ENCODE results near the gene IRF2BP2.

The IRF2BP2 gene

DNA sequence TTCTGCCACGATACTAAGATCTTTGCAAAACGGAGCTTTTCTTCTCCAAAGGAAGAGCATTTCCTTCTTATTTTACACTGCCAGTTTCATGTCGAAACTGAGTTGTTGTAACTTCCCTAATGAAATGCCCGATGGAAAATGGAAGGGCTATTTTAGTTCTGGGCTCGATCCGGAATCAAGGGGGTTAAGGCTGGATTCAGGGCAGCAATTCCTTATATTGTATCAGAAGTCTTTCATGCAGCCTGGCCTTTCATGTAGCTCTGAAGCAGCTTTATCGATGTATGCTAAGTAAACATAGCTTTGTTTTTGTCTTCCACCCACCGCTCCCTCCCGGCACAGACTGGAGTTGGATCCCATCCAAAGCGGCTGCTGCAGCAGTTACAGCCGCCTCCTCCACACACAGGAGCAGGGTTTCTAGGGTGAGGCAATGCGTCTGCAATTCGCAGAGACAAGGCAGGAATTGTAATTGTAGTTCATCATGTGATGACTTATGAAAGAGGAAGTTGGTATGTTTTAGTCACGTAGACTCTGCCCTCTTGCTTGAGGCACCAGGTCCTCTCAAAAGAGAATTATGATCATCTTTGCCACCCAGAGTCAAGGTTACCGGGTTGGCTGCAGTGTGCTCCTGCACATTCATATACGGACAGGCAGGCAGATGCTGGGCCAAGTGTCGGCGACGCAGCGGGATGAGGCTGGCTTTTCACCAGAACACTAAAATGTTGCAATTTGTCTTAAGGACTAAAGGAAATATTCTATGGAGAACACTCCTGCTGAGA lies 2.6 kb upstream of the IRF2BP2 start:
- FAIRE-seq, result peak; percentile 33

GRCh38 chr1:234611847-234612351 lies 1.9 kb upstream of the IRF2BP2 start:
- no peak for FAIRE-seq

DNA sequence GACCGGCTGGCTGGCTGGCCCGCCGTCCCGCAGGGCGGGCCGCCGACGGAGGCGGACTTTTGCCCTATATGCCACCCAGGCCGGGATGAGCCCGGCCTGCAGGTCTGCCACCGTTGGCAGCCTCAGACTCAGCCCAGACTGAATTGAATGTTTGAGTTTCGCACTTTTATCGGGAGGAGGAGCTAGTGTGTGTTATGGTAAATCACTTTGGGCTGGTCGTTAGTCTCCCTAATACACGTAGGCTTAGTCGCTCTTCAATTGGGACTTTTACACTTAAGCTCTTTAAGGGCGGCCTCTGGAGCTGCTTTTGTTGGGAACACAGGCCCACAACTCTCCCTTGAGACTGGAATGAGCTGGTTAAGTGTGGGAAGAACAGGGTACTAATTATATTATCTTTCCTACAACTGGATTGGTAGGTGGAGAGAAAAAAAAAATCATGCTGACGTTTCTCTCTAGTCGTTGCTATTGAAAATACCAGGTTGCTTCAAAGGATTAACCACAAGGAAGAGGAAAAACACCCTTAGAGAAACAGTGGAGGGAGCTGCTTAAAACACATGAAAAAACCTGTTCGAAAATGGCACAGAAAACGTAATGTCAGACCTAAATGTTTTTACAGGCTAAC lies 1.4 kb upstream of the IRF2BP2 start:
- FAIRE-seq, result no peak

DNA sequence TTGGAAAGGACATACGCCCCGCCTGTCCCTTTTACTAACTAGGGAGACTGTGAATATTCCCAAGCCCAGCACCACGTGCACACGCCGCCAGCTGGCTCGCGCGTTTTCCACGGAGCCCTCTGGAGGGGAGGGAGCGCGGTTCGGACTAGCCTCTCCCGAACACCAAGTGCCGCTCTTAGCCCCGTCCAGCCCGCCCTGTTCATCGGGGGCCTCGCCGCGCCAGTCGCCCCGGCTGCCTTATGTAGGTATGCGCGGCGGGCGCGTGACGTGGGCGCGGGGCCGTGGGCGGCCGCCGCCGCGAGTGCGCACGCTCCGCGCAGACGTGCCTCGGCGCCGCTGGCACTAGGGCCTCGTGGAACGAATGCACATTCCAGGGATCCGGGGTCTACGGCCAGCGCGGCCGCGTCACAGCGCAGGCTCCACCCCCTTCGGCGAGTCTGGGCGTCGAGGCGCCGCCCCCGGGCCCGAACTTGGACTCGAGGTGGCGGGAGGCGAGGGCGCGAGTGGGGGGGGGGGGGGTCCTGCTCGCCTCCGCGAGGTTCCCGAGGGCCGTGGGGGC lies 767 bp upstream of the IRF2BP2 start:
- FAIRE-seq, result no peak

DNA sequence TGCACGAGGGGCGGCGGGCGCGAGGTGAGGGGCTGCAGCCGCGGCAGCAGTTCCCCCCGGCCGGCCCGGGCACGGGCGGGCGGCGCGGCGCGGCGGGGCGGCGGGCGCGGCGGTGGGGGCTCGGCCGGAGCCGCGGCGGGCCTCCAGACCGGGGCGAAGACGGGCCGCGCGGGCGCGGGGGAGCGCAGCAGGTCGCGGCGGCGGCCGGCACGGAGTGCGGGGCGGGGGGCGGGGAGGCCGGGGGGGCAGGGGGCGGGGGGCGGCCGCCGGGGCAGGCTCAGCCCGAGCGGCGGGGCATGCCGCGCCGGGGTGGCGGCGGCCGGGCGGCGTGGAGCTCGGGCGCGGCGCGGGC lies 311 bp downstream of the IRF2BP2 start:
- FAIRE-seq, result no peak

DNA sequence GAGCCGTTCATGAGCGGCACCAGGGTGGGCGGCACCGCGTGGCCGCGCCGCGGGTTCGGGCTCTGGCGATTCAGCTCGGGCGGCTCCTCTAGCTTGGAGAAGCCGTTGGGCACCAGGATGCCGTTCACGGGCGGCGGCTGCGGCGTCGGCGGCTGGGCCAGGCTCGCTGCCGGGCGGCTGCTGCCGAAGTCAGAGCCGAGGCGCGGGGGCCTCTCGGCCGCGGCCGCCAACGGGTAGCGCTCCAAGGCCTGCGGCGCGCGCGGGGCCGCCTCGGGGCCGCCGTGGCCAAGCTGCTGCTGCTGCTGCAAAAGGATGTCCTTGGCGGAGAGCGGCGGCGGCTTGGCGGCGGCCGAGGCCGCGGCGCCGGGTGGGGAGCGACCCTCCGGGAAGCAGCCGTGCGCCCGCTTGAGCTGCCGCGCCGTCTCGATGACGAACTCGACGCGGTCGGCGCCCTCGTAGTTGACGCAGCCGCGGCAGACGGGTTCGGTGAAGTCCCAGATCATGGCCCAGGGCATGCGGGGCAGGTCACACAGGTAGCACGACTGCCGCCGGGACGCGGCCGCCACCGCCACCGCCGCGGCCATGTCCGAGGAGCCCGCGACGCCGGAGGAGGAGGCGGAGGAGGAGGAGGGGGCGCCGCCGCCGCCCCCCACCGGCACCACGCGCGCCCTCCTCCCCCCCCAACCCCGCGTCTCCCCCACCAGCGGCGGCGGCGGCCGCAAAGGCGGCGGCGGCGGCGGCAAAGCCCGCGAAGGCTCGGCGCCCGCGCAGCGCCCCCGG lies 877 bp downstream of the IRF2BP2 start:
- no peak for FAIRE-seq

DNA sequence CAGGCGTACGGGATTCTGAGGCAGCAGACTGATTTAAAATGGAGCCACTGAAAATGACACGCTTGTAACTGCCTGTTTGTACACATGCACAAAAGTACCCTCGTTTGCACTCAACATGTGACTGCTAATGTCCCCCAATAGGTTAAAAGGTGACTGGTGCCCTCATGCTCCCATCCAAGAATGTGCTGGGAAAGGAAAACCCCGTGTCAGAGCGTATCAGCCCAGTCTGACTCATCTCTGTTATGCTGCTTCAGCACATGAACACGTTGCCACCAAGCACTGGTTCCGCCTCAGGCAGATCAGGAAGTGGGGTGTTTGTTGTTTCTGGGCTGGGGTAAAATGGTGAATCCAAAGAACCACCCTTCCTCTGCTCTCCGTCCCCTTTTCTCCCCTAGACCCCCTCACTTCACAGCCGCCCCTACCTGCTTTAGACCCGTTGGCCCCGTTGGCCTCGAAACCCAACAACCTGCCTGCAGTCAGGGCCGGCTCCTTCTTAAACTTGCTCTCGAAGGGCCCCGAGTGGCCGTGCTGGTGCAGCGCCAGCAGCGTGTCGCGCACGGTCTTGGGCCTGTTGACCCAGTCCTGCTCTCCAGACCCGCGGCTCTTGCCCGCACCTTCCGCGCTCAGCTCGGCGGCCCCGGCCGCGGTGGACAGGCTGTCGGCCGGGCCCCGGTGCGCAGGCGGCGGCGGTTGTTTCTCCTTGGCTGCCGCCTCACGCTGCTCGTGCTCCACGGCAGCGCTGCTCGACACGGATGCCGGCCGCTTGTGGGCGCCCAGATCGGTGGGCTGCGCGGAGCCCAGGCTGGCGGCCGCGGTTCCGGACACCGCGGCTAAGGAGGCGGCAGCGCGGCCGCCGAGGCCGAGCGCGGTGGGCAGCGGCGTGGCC lies 1.7 kb downstream of the IRF2BP2 start:
- peak; percentile 83 for FAIRE-seq

DNA sequence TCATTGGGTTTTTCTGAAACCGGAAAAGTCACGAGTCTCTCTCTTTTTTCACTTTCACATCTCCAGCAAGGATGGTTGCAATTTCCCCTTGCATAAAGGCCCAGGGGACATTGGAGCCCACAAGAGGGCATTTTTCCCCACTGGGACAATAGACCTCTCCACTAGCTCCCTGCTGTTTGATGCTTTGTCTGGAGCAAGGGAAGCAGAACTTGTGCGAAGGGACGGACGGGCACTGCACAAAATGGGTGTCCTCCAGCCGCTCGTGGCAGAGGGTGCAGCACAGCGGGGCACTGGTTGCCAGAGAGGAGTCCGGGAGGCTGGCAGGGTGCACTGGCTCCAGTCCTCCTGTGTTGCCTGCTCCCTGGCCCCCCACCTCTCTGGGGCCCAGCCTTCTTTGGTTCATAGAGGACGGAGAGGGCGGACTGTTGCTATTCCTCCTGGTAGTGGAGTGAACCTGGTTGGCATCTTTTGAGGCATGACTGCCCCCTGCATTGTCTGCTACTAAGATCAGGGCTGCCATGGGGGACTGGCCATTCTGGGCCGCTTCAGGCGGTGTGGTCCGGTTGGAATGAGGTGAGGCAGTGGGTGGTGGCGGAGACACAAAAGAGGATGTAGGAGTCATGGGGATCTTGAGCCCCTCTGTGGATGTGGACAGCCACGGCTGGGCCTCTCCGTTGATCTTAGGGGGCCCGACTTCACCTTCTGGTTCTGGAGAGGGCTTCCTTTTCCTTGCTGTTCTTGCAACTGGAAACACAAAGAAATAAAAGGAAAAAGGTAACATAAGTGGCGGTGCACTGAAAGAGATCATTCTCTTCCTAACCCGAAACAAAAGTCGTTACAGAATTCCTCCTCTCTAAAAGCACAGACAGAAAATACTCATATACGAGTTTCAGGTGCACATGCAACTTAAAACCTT lies 2.6 kb downstream of the IRF2BP2 start:
- FAIRE-seq, result no peak

- FAIRE-seq, result no peak
Observed at GRCh38 chr1:234606784-234607108, 3.2 kb downstream of the IRF2BP2 start.

- no peak for FAIRE-seq
Observed at GRCh38 chr1:234605983-234606783, 3.8 kb downstream of the IRF2BP2 start.

GRCh38 chr1:234605399-234605982 lies 4.5 kb downstream of the IRF2BP2 start:
- FAIRE-seq, result no peak

- peak; percentile 30 for FAIRE-seq
Observed at GRCh38 chr1:234604495-234605398, 5.2 kb downstream of the IRF2BP2 start.

DNA sequence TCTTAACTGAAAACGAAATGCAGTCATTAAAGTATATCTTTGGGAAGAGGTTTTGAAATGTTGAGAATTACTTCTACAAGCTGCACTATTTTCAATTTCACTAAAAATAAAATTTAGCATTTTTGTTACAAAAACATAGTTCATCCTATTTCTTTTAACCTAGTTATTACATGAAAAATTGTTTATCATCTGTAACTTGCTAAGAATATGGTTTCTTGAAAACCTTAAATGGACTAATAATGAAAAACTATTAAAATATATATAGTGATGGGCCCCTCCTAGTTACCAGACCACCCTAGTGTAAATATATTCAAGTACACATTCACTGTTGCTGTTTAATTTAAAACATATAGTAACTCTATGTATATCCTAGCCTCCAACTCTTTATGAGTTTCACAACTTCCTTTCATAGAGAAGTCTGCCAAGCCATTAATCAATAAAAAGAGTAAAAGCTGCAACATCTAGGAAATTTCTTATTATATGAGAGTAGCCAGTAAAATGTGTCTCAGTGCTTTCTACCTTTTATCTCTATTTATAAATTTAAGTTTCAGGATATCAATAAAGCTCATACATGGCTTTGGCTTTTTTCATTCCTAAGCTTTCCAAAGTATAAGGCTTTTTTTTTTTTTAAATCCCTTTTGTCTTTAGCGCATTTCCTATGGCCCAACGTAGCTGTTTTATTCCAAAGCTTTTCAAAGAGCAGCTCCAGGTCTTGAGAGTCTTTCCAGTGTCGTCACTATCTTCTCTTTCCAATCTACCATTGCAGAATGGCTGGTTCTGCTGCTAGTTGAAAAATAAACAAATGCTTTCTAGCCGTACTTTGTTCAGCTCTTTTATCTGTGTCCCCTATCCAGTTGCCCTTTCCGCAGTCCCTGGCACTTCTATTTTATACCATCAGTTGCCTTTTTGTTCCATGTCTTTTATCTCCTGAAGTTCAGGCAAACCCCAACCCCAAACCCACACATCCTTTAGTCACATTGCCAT lies 6.5 kb downstream of the IRF2BP2 start:
- FAIRE-seq, result peak; percentile 21

- peak; percentile 98 for FAIRE-seq
Observed at GRCh38 chr1:234602334-234603220, 7.4 kb downstream of the IRF2BP2 start.

DNA sequence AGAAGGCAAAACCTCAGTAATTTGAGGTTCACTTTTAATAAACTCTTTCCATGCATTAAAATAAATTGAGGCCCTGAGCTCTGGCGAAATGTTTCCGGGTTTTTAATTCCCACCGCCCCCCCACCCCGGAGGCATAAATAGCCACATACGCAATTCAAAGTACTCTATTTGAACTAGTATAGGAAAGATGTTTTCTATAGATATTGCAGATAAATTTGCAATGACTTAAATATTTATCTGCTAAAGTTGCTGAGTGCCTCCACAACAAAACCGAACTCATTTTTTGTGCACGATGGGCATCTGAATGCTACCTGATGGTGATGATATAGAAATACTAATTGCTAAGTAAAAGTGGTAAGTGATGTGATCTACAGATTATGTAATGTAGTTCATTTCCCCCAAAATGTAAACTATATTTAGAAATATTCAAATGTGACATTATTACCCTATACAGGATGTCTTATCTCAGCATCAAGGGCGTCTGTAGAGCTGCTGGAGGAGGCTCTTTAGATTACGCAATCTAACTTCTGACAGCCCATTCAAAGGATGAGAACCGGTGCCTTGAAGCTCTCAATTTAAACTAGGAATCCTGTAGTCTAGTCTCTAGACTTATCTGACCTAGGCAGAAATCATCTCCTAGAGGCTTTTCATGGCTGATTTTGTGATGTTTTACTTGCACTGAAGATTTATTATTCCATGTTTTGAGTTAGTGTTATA lies 8.5 kb downstream of the IRF2BP2 start:
- peak; percentile 85 for FAIRE-seq
